ENCODE data around the gene GRK4.

GRK4 gene

DNA sequence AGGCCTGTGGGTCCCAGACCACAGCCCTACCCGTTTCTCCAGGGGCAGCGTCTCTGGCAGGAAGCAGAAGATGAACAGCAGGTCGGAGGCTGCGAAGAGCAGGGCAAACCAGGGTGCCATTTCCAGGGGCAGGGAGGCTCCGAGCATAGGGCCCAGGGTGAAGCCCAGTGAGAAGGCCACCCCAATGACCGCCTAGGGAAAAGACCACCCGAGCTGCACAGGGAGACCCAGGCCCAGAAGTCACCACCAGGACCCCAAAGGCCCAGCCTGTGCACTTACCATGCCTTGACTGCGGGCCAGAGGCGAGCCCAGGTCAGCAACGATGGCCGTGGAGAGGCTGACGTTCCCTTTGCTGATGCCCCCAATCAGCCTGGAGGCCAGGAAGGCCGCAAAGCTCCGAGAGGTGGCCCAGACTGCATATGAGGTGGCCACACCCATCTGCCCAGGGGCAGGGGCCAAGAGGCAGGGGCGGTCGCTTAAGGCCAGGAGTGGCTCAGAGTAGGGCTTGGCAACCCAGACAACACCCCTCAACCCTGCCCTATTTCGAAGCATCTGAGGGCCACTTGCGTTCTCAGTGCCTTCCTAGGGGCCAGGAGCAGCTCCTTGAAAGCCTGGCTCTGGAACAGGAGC is 30.9 kb upstream of the GRK4 start:
- Histone ChIP-seq H3K4me2 (ENCODE audit: low read length) (no peak overlapping the region), H3K4me1 (peaks cover 2% of the 10 kb centered on the region), H3K9me3 (ENCODE audit: control insufficient read depth, low read length) (no peaks in the 10 kb centered on the region), H3K4me3 (ENCODE audit: low read depth, low read length) (no peak overlapping the region), H2AFZ (no peak overlapping the region), H3K27ac (no peak overlapping the region), H3K27me3 (ENCODE audit: control insufficient read depth, insufficient read depth, low read length) (no peaks in the 10 kb centered on the region), H3K79me2 (no peaks in the 10 kb centered on the region), H3K36me3 (ENCODE audit: control insufficient read depth, insufficient read depth, low read length) (no peaks in the 10 kb centered on the region), H3K9ac (no peak overlapping the region)
- TF ChIP-seq, protein P1, sequence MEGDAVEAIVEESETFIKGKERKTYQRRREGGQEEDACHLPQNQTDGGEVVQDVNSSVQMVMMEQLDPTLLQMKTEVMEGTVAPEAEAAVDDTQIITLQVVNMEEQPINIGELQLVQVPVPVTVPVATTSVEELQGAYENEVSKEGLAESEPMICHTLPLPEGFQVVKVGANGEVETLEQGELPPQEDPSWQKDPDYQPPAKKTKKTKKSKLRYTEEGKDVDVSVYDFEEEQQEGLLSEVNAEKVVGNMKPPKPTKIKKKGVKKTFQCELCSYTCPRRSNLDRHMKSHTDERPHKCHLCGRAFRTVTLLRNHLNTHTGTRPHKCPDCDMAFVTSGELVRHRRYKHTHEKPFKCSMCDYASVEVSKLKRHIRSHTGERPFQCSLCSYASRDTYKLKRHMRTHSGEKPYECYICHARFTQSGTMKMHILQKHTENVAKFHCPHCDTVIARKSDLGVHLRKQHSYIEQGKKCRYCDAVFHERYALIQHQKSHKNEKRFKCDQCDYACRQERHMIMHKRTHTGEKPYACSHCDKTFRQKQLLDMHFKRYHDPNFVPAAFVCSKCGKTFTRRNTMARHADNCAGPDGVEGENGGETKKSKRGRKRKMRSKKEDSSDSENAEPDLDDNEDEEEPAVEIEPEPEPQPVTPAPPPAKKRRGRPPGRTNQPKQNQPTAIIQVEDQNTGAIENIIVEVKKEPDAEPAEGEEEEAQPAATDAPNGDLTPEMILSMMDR (IDR thresholded peaks at IDR 0.05): no peak

DNA sequence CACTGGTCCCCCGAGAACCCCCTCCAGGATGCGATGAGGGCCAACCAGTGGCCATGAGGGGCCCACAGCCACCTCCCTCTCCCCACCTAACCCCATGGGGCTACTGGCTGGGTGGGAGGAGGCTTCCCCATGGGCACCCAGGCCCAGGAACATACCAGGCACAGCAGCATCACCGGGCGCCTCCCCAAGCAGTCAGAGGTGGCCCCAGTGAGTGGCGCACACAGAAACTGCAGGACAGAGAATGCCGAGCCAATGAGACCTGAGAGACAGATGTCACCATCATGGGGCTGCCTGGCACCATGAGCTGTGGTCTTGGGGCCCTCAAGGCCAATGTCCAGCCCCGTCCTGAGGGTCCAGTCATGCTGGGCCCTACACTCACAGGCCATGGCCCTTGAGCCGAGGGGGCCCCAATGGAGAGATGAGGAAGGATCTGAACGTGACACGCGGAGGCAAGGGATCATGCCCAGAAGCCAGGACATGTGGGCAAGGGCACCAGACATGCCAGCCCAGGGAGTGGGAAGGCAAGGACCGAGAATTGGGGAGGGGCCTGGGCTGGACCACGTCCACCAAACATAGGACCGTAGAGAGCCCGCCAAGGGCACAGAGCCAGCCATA is 30.3 kb upstream of the GRK4 start:
- no peak overlapping the region for H3K9ac ChIP-seq
- no peaks in the 10 kb centered on the region for H3K79me2 ChIP-seq
- TF ChIP-seq, protein P1 (IDR thresholded peaks at IDR 0.05): no peak
- no peak overlapping the region for H2AFZ ChIP-seq
- no peaks in the 10 kb centered on the region for H3K27me3 ChIP-seq (ENCODE audit: control insufficient read depth, insufficient read depth, low read length)
- H3K27ac ChIP-seq: no peak overlapping the region
- H3K9me3 ChIP-seq (ENCODE audit: control insufficient read depth, low read length): no peaks in the 10 kb centered on the region
- H3K4me2 ChIP-seq (ENCODE audit: low read length): no peak overlapping the region
- H3K36me3 ChIP-seq (ENCODE audit: control insufficient read depth, insufficient read depth, low read length): no peaks in the 10 kb centered on the region
- H3K4me3 ChIP-seq (ENCODE audit: low read depth, low read length): no peak overlapping the region
- peaks cover 2% of the 10 kb centered on the region for H3K4me1 ChIP-seq

DNA sequence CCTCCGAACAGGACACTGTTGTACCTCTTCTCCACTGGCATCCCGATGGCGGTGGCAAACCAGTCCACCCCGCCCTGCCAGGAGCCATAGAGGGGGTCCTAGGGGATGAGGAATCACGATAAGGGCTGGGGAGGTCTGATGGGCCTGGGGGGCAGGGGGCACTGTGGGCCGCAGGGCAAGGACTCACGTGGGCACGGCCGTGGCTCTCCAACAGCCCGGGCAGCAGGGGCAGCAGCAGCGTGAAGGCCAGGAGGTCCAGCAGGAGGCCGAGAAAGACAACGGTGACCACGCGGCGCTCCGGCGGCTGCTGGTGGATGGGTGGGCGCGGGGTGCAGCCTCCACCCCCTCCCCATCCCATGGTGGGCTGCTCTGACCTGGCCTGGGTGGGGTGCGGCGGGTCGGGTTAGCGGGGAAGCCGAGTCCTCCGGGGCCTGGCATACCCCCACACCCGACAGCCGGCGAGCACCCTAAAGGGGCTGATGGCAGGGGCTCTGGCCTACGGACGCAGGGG is 29.8 kb upstream of the GRK4 start:
- H3K36me3 ChIP-seq (ENCODE audit: control insufficient read depth, insufficient read depth, low read length): no peaks in the 10 kb centered on the region
- peak overlapping the region; percentile 29 for H3K4me3 ChIP-seq (ENCODE audit: low read depth, low read length)
- H3K4me2 ChIP-seq (ENCODE audit: low read length): peak overlapping the region; percentile 45
- TF ChIP-seq, protein P1 (IDR thresholded peaks at IDR 0.05): no peak
- H3K27ac ChIP-seq: no peak overlapping the region
- no peak overlapping the region for H2AFZ ChIP-seq
- no peaks in the 10 kb centered on the region for H3K27me3 ChIP-seq (ENCODE audit: control insufficient read depth, insufficient read depth, low read length)
- no peaks in the 10 kb centered on the region for H3K9me3 ChIP-seq (ENCODE audit: control insufficient read depth, low read length)
- H3K79me2 ChIP-seq: no peaks in the 10 kb centered on the region
- H3K9ac ChIP-seq: no peak overlapping the region
- peaks cover 2% of the 10 kb centered on the region for H3K4me1 ChIP-seq

DNA sequence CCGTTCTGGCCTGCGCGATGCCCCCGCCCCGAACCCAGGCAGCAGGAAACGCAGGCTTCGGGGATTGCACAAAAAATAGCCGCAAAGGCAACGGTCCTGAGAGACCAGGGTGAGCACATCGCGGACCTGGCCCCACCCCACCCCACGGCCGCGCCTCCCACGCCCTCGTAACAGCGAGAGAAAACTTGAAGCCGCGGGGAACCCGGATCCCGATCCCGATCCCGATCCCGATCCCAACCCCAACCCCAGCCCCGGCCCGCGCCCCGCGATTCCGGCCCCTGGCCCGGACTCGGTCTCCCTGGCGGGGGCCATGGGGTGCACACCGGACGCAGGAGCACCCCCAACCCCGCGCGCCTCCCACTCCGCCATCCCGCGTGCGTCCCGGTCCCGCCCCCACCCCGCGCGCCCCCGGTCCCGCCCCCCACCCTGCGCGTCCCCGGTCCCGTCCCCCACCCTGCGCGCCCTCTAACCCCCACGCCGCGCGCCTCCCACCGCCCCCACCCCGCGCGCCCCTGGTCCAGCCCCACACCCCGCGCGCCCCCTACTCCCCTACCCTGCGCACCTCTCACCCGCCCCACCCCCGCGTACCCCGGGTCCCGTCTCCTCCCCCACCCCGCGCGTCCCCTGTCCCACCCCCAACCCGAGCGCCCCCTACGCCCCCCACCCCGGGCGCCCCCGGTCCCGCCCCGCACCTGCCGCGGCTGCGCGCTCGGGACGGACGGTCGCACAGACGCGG is 29.1 kb upstream of the GRK4 start:
- peak overlapping the region; percentile 29 for H3K4me3 ChIP-seq (ENCODE audit: low read depth, low read length)
- no peak overlapping the region for H3K27ac ChIP-seq
- H3K9ac ChIP-seq: no peak overlapping the region
- no peaks in the 10 kb centered on the region for H3K36me3 ChIP-seq (ENCODE audit: control insufficient read depth, insufficient read depth, low read length)
- no peaks in the 10 kb centered on the region for H3K79me2 ChIP-seq
- peak overlapping the region; percentile 92 for H3K4me2 ChIP-seq (ENCODE audit: low read length)
- no peaks in the 10 kb centered on the region for H3K9me3 ChIP-seq (ENCODE audit: control insufficient read depth, low read length)
- TF ChIP-seq, protein P1 (IDR thresholded peaks at IDR 0.05): no peak
- H3K4me1 ChIP-seq: peaks cover 2% of the 10 kb centered on the region
- H3K27me3 ChIP-seq (ENCODE audit: control insufficient read depth, insufficient read depth, low read length): no peaks in the 10 kb centered on the region
- no peak overlapping the region for H2AFZ ChIP-seq
